Activated T-helper 1 cell treated with anti-CD3 and anti-CD28 coated beads, Interleukin-12 subunit alpha, Interleukin-12 subunit beta, Interleukin-2, Interleukin-4 antibody, amounts not matched to agents 30 ng/mL and 10 ng/mL and 1 ng/mL, durations not matched to agents 14 hours and 24 hours and 36 hours (primary cell): ENCODE results near the gene GATA2. TPM values are rescaled to one million over a fixed set of nuclear protein-coding genes. Genes with fewer than 3 reads are reported as not detected.

Experiments used
- DNase-seq: peaks from one replicate; pipeline ENCODE4 v3.0.0; 2021; ENCODE audit warnings: low spot score
- H3K27ac Mint-ChIP-seq: one replicate; pipeline ENCODE4 v1.8.0; 2021; ENCODE audit warnings: mild to moderate bottlenecking, mixed read lengths
- H3K27me3 Mint-ChIP-seq: one replicate; pipeline ENCODE4 v1.8.0; 2022; ENCODE audit warnings: mild to moderate bottlenecking, moderate library complexity, mixed read lengths; ENCODE audit not compliant: insufficient read depth
- H3K36me3 Mint-ChIP-seq: one replicate; pipeline ENCODE4 v1.8.0; 2021; ENCODE audit warnings: low read depth, mixed read lengths
- H3K4me1 Mint-ChIP-seq: one replicate; pipeline ENCODE4 v1.8.0; 2021; ENCODE audit warnings: low read depth, mixed read lengths
- H3K4me3 Mint-ChIP-seq: one replicate; pipeline ENCODE4 v1.8.0; 2021; ENCODE audit warnings: mild to moderate bottlenecking, moderate library complexity, mixed read lengths
- H3K9me3 Mint-ChIP-seq: one replicate; pipeline ENCODE4 v1.8.0; 2021; ENCODE audit warnings: mixed read lengths
- intact Hi-C: fragments of 100-400 bp; cut with micrococcal nuclease; formaldehyde crosslinking; loops from one replicate; pipeline ENCODE4 v1.15.1; 2024
- total RNA-seq: library from RNA; stranded (reverse); gene quantifications from 2 replicates; pipeline ENCODE4 v1.2.3, GENCODE V29; 2022

Gene GATA2
- total RNA-seq: 0.18 and 0.22 TPM in 2 replicates

GRCh38 chr3:128492671-128493569 is at the start of gene GATA2:
Gene GATA2 (minus strand): TSS chr3:128493201. CDS start chr3:128487031, 6,170 bp downstream.
- Mint-ChIP-seq H3K9me3 (no peaks in the 10 kb centered on the region), H3K4me1 (peaks cover 7% of the 10 kb centered on the region), H3K27me3 (peaks cover 53% of the 10 kb centered on the region), H3K4me3 (peak within 1 kb of the TSS; percentile 60), H3K36me3 (no peaks in the 10 kb centered on the region), H3K27ac (peak within 1 kb of the TSS; percentile 71)
- no peak for DNase-seq
- intact Hi-C loops: loop anchor here (1.0 kb wide), 1 partner anchor 10 kb away; no protein-coding TSS in a partner anchor

DNA sequence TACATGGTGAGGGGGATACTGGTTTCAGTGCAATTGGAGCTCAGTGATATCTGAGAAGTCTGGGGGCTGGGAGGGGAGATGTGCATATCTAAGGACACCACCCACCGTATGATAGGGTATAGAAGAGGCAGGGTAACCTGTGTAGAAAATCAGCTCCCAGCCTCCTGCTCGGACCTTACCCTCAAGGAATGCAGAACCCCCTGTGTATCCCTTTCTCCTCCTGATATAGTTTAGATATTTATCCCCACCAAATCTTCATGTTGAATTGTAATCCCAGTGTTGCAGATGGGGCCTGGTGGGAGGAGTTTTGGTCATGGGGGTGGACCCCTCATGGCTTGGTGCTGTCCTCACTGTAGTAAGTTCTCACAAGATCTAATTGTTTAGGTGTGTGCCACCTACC is 48.2 kb upstream of the GATA2 start:
- intact Hi-C loops: no loop called here
- H3K27me3 Mint-ChIP-seq: peaks cover 33% of the 10 kb centered on the region
- H3K4me3 Mint-ChIP-seq: no peak overlapping the region

DNA sequence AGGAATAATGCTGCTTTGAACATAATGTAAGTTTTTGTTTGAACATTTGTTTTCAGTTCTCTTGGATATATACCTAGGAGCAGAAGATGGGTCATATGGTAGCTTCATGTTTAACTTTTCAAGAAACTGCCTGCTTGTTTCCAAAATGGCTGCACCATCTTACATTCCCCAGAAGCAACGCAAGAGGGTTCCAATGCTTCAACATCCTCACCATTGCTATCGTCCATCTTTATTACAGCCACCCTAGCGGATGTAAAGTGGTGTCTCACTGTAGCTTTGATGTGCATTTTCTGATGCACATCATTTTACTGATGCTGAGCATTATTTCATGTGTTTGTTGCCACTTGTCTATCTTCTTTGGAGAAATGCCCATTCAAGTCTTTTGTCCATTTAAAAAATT is 46.4 kb upstream of the GATA2 start:
- intact Hi-C loops: no loop called here
- no peak for DNase-seq
- Mint-ChIP-seq H3K4me3 (no peak overlapping the region), H3K4me1 (no peaks in the 10 kb centered on the region), H3K27me3 (peaks cover 35% of the 10 kb centered on the region), H3K36me3 (no peaks in the 10 kb centered on the region), H3K9me3 (peaks cover 7% of the 10 kb centered on the region), H3K27ac (no peak overlapping the region)

More for the DNA sequence above, 48.2 kb upstream of the GATA2 start:
- H3K9me3 Mint-ChIP-seq: peaks cover 7% of the 10 kb centered on the region
- H3K27ac Mint-ChIP-seq: no peak overlapping the region
- no peak for DNase-seq
- H3K36me3 Mint-ChIP-seq: no peaks in the 10 kb centered on the region
- no peaks in the 10 kb centered on the region for H3K4me1 Mint-ChIP-seq

- Mint-ChIP-seq H3K27ac (no peak overlapping the region), H3K9me3 (no peaks in the 10 kb centered on the region), H3K4me3 (no peak overlapping the region), H3K36me3 (no peaks in the 10 kb centered on the region), H3K27me3 (peaks cover 30% of the 10 kb centered on the region), H3K4me1 (no peaks in the 10 kb centered on the region)
- intact Hi-C loops: no loop called here
- DNase-seq: no peak
Observed at GRCh38 chr3:128537091-128537703, 44.2 kb upstream of the GATA2 start.

GRCh38 chr3:128532012-128532983 is 39.3 kb upstream of the GATA2 start:
- no peaks in the 10 kb centered on the region for H3K9me3 Mint-ChIP-seq
- intact Hi-C loops: no loop called here
- H3K4me1 Mint-ChIP-seq: no peaks in the 10 kb centered on the region
- H3K27ac Mint-ChIP-seq: no peak overlapping the region
- peaks cover 48% of the 10 kb centered on the region for H3K27me3 Mint-ChIP-seq
- H3K36me3 Mint-ChIP-seq: no peaks in the 10 kb centered on the region
- DNase-seq: no peak
- H3K4me3 Mint-ChIP-seq: no peak overlapping the region

DNA sequence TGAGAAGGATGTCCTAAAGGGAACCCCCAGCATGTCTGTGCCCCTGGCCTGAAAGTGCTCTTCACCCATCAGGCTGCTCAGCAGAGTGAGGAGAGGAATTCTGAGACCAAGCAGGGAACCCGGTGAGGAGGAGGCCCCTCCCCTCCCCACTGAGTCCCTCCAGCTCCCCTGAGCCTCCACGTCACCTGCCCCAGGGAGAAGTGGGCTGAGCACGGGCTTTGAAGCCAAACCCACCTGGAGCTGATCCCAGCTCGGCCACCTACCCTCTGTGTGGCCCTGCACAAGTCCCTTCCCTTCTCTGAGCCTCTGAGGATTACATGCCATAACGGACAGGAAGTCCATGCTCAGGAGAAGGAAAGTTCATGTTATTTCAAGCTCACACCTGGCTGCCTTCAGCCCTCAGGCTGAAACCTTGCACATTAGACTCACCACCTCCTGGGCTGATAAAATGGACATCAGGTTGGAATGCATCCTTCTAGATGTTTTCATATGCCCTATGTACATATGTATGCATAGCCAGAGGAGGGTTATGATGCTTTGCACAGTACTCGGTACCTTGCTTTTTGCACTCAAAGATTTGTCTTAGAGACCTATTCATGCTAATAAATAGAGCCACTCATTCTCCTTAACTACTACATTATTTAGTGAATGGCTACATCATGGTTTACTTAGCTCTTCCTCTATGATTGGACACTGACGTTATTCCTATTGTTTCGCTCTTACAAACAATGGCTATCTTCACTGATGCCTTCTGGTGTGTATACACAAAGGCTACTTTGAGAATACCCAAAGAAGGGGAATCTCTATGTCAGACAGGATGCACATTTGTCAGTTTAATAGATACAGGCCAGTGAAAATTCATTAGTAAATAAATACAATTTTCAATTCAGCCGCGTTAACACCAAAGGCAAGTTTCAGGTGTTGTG is 31.6 kb upstream of the GATA2 start:
- Mint-ChIP-seq H3K9me3 (no peaks in the 10 kb centered on the region), H3K36me3 (no peaks in the 10 kb centered on the region), H3K27me3 (peaks cover 29% of the 10 kb centered on the region), H3K4me1 (no peaks in the 10 kb centered on the region), H3K27ac (no peak overlapping the region), H3K4me3 (no peak overlapping the region)
- intact Hi-C loops: no loop called here
- DNase-seq: no peak

GRCh38 chr3:128523591-128523990 is 30.6 kb upstream of the GATA2 start:
- H3K4me3 Mint-ChIP-seq: no peak overlapping the region
- peaks cover 26% of the 10 kb centered on the region for H3K27me3 Mint-ChIP-seq
- intact Hi-C loops: no loop called here
- no peaks in the 10 kb centered on the region for H3K4me1 Mint-ChIP-seq
- no peaks in the 10 kb centered on the region for H3K9me3 Mint-ChIP-seq
- no peaks in the 10 kb centered on the region for H3K36me3 Mint-ChIP-seq
- no peak overlapping the region for H3K27ac Mint-ChIP-seq
- no peak for DNase-seq

- H3K4me1 Mint-ChIP-seq: no peaks in the 10 kb centered on the region
- DNase-seq: no peak
- H3K27ac Mint-ChIP-seq: no peak overlapping the region
- no peaks in the 10 kb centered on the region for H3K36me3 Mint-ChIP-seq
- H3K9me3 Mint-ChIP-seq: no peaks in the 10 kb centered on the region
- H3K4me3 Mint-ChIP-seq: no peak overlapping the region
- H3K27me3 Mint-ChIP-seq: peaks cover 17% of the 10 kb centered on the region
- intact Hi-C loops: no loop called here
Observed at GRCh38 chr3:128521715-128522114, 28.7 kb upstream of the GATA2 start.

DNA sequence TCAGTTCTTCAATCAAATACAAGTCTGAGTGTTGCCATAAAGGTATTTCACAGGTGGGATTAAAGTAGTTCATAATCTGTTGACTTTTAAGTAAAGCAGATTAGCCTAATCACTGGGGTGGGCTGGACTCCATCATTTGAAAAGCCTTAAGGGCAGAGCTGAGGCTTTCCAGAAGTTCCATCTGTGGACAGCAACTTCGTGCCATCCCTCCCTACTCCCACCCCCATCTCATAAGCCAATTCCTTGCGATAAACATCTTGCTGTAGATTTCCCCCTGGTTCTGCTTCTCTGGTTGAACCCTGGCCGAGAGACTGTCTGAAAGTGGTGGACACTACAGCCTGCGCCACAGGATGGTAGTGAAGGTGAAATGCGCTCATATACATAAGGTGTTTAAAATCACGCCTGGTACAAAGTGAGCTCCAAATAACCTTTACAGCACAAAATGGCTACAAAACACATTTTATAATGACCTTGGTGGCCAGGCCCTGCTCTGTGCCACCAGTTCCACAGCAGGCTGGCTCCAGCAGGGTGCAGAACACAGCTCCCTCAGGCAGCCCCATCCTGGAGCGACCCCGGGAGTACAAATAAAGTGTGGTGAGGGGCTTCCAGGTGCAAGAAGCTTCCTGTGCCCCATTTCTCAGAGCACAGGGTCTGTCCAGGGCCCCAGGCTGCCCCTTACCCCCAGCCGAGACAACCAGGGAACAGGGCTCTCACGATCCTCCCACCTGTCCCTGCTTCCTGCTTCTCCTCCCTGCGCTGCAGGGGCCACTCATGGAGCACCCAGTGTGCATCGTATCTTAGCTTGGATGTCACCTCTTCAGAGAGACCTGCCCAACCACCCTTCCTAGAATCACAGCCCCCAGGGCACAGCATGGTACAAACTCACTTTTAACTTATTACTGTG is 25.8 kb upstream of the GATA2 start:
- Mint-ChIP-seq H3K4me3 (no peak overlapping the region), H3K36me3 (no peaks in the 10 kb centered on the region)

GRCh38 chr3:128517648-128518047 is 24.6 kb upstream of the GATA2 start:
- Mint-ChIP-seq H3K4me1 (no peaks in the 10 kb centered on the region), H3K27me3 (peaks cover 40% of the 10 kb centered on the region), H3K36me3 (no peaks in the 10 kb centered on the region), H3K4me3 (no peak overlapping the region), H3K27ac (no peak overlapping the region), H3K9me3 (peaks cover 15% of the 10 kb centered on the region)
- intact Hi-C loops: no loop called here
- DNase-seq: no peak

More for the DNA sequence above, 25.8 kb upstream of the GATA2 start:
- intact Hi-C loops: no loop called here
- no peak overlapping the region for H3K27ac Mint-ChIP-seq
- H3K27me3 Mint-ChIP-seq: peaks cover 34% of the 10 kb centered on the region
- peaks cover 9% of the 10 kb centered on the region for H3K9me3 Mint-ChIP-seq
- H3K4me1 Mint-ChIP-seq: no peaks in the 10 kb centered on the region
- DNase-seq: no peak

DNA sequence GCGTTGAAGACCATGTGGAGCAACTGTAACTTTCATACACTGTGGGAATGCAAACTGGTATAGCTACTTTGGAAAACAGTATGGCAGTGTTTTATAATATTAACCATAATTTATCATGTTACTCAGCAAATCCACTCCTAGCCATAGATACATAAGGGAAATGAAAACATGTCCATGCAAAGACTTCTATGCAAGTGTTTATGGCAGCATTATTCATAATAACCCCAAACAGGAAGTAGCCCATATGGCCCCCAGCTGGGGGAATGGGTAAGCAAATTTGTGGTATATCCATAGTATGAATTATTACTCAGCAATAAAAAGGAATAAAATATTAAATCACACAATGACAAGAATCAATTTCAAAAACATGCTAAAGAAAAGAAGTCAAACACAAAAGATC is 23.0 kb upstream of the GATA2 start:
- intact Hi-C loops: no loop called here

More for the DNA sequence above, 23.0 kb upstream of the GATA2 start:
- Mint-ChIP-seq H3K36me3 (no peaks in the 10 kb centered on the region), H3K27ac (no peak overlapping the region), H3K9me3 (peaks cover 15% of the 10 kb centered on the region), H3K4me3 (no peak overlapping the region), H3K27me3 (peaks cover 43% of the 10 kb centered on the region), H3K4me1 (no peaks in the 10 kb centered on the region)
- DNase-seq: no peak
